RWPE2 (cell line): ENCODE results near the gene LEP.

ENCODE experiments used
- ATAC-seq: fragments of 200-7000 bp; cut with Tn5 transposase; 3 replicates; pipeline ENCODE4 v1.9.1; 2021; ENCODE audit warnings: low read depth
- DNase-seq: peaks from one replicate; pipeline ENCODE4 v3.0.0-alpha.2; 2020; ENCODE audit warnings: low spot score
- H3K27ac ChIP-seq: fragments of 450-650 bp; 2 replicates; pipeline ENCODE4 v1.5.1; 2017; ENCODE audit warnings: mild to moderate bottlenecking; ENCODE audit not compliant: poor library complexity, severe bottlenecking
- H3K27me3 ChIP-seq: fragments of 250-450 bp; sonication (Bioruptor Pico); 2 replicates; pipeline ENCODE4 v1.5.1; 2021; ENCODE audit warnings: mild to moderate bottlenecking, moderate library complexity; ENCODE audit not compliant: insufficient read depth, poor library complexity, severe bottlenecking
- H3K36me3 ChIP-seq: fragments of 250-450 bp; sonication (Bioruptor Pico); 2 replicates; pipeline ENCODE4 v1.5.1; 2020; ENCODE audit warnings: low read depth, mild to moderate bottlenecking, moderate library complexity
- H3K4me1 ChIP-seq: fragments of 250-450 bp; sonication (Bioruptor Pico); 2 replicates; pipeline ENCODE4 v1.5.1; 2021; ENCODE audit warnings: mild to moderate bottlenecking, moderate library complexity; ENCODE audit not compliant: insufficient read depth, poor library complexity, severe bottlenecking
- H3K4me3 ChIP-seq: fragments of 250-450 bp; sonication (Bioruptor Pico); 2 replicates; pipeline ENCODE4 v1.5.1; 2021; ENCODE audit warnings: mild to moderate bottlenecking, moderate library complexity; ENCODE audit not compliant: severe bottlenecking
- H3K9me3 ChIP-seq: fragments of 250-450 bp; sonication (Bioruptor Pico); 2 replicates; pipeline ENCODE4 v1.5.1; 2021; ENCODE audit warnings: mild to moderate bottlenecking, moderate library complexity; ENCODE audit not compliant: severe bottlenecking
- CTCF ChIP-seq: fragments of 450-650 bp; IDR thresholded peaks from one replicate; pipeline ENCODE4 v1.5.1; 2017; ENCODE audit warnings: mild to moderate bottlenecking, moderate library complexity; ENCODE audit not compliant: poor library complexity, severe bottlenecking

The LEP gene

GRCh38 chr7:128251337-128251736, 10.3 kb downstream of the LEP start:
- no peaks in the 10 kb centered on the region for H3K27me3 ChIP-seq
- DNase-seq (no peak), ATAC-seq (no peak)
- H3K9me3 ChIP-seq, result no peaks in the 10 kb centered on the region
- H3K4me3 ChIP-seq, result no peak overlapping the region
- H3K27ac ChIP-seq, result no peak overlapping the region
- H3K4me1 ChIP-seq, result no peaks in the 10 kb centered on the region
- TF ChIP-seq CTCF, result no peak
- no peaks in the 10 kb centered on the region for H3K36me3 ChIP-seq

GRCh38 chr7:128253701-128254100, 12.6 kb downstream of the LEP start:
- Histone ChIP-seq H3K9me3 (no peaks in the 10 kb centered on the region), H3K27me3 (no peaks in the 10 kb centered on the region), H3K4me1 (peaks cover 2% of the 10 kb centered on the region), H3K4me3 (no peak overlapping the region), H3K27ac (no peak overlapping the region), H3K36me3 (no peaks in the 10 kb centered on the region)
- no peak for TF ChIP-seq CTCF
- DNase-seq (no peak), ATAC-seq (no peak)

DNA sequence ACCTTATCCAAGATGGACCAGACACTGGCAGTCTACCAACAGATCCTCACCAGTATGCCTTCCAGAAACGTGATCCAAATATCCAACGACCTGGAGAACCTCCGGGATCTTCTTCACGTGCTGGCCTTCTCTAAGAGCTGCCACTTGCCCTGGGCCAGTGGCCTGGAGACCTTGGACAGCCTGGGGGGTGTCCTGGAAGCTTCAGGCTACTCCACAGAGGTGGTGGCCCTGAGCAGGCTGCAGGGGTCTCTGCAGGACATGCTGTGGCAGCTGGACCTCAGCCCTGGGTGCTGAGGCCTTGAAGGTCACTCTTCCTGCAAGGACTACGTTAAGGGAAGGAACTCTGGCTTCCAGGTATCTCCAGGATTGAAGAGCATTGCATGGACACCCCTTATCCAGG, 13.4 kb downstream of the LEP start:
- TF ChIP-seq CTCF, result no peak
- peaks cover 10% of the 10 kb centered on the region for H3K4me1 ChIP-seq
- H3K27ac ChIP-seq, result no peak overlapping the region
- H3K27me3 ChIP-seq, result no peaks in the 10 kb centered on the region
- DNase-seq (no peak), ATAC-seq (no peak)
- H3K36me3 ChIP-seq, result no peaks in the 10 kb centered on the region
- no peak overlapping the region for H3K4me3 ChIP-seq
- no peaks in the 10 kb centered on the region for H3K9me3 ChIP-seq

DNA sequence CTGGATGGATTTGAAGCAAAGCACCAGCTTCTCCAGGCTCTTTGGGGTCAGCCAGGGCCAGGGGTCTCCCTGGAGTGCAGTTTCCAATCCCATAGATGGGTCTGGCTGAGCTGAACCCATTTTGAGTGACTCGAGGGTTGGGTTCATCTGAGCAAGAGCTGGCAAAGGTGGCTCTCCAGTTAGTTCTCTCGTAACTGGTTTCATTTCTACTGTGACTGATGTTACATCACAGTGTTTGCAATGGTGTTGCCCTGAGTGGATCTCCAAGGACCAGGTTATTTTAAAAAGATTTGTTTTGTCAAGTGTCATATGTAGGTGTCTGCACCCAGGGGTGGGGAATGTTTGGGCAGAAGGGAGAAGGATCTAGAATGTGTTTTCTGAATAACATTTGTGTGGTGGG, 14.2 kb downstream of the LEP start:
- no peak for TF ChIP-seq CTCF
- Histone ChIP-seq H3K4me1 (peaks cover 18% of the 10 kb centered on the region), H3K36me3 (no peaks in the 10 kb centered on the region), H3K27me3 (no peaks in the 10 kb centered on the region), H3K27ac (no peak overlapping the region), H3K4me3 (no peak overlapping the region), H3K9me3 (no peaks in the 10 kb centered on the region)
- ATAC-seq (no peak), DNase-seq (no peak)

DNA sequence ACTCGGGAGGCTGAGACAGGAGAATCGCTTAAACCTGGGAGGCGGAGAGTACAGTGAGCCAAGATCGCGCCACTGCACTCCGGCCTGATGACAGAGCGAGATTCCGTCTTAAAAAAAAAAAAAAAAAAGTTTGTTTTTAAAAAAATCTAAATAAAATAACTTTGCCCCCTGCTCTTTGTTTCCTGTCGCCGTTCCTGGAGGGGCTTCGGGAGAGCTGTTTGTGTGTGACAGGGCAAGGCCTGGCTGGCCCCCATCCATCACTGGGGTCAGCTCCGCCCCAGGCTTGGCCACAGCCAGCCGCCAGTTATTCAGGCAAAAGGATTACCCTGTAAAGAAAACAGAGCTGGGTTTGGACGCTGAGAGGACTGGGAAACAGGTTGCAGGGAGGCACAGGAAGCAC, 16.4 kb downstream of the LEP start:
- Histone ChIP-seq H3K27me3 (no peaks in the 10 kb centered on the region), H3K4me3 (no peak overlapping the region), H3K4me1 (peaks cover 20% of the 10 kb centered on the region), H3K9me3 (no peaks in the 10 kb centered on the region), H3K36me3 (no peaks in the 10 kb centered on the region), H3K27ac (no peak overlapping the region)
- TF ChIP-seq CTCF, result no peak
- DNase-seq, result no peak
- no peak for ATAC-seq
